ENCODE data around the gene CCNH.

The CCNH gene

GRCh38 chr5:87354496-87354895, 58.2 kb downstream of the CCNH start:
- no peak for DNase-seq

GRCh38 chr5:87347841-87348240, 64.9 kb downstream of the CCNH start:
- no peak for DNase-seq

GRCh38 chr5:87347272-87347671, 65.5 kb downstream of the CCNH start:
- DNase-seq: no peak

Measured in DMS79 treated with DMSO at 0.1 percent for 48 hours (cell line).